ENCODE results near the gene ENPP3. TPM values are rescaled to one million over a fixed set of nuclear protein-coding genes. Genes with fewer than 3 reads are reported as not detected.

Gene ENPP3
- polyA plus RNA-seq, 1 donor from 2014 or later = 0.50 TPM

GRCh38 chr6:131775886-131776285, 138.8 kb downstream of the ENPP3 start:
- Histone ChIP-seq H2AFZ (ENCODE audit: low read depth, low read length) (no peak overlapping the region), H3K4me3 (ENCODE audit: low read length) (no peak overlapping the region), H4K20me1 (ENCODE audit: insufficient read depth) (no peaks in the 10 kb centered on the region), H3K4me2 (ENCODE audit: low read length) (no peak overlapping the region), H3K36me3 (ENCODE audit: insufficient read depth, low read length) (no peaks in the 10 kb centered on the region), H3K27me3 (ENCODE audit: insufficient read depth, low read depth, low read length) (no peaks in the 10 kb centered on the region), H3K9me2 (ENCODE audit: insufficient read depth, low read length) (no peaks in the 10 kb centered on the region), H3K79me2 (replicated peaks; ENCODE audit: insufficient read depth, low read length) (no peaks in the 10 kb centered on the region), H3K27ac (ENCODE audit: low read length) (no peak overlapping the region), H3K9ac (ENCODE audit: low read length) (no peak overlapping the region), H3F3A (ENCODE audit: insufficient read depth, low read length, poor library complexity, severe bottlenecking) (no peaks in the 10 kb centered on the region), H3K9me3 (ENCODE audit: low read length) (no peaks in the 10 kb centered on the region)
- TF ChIP-seq EZH2 (IDR thresholded peaks at IDR 0.05; ENCODE audit: borderline replicate concordance, insufficient read depth, low read length, poor library complexity, severe bottlenecking) = no peak
- TF ChIP-seq EP300 (conservative IDR thresholded peaks at IDR 0.05; ENCODE audit: poor library complexity, severe bottlenecking) = no peak
- TF ChIP-seq RAD21 (conservative IDR thresholded peaks at IDR 0.05) = no peak
- no peak for TF ChIP-seq REST (IDR thresholded peaks at IDR 0.05; ENCODE audit: borderline replicate concordance)
- TF ChIP-seq SMC3 (conservative IDR thresholded peaks at IDR 0.05; ENCODE audit: poor library complexity) = no peak
- no peak for TF ChIP-seq CTCF (IDR thresholded peaks at IDR 0.05; ENCODE audit: poor library complexity, severe bottlenecking)

GRCh38 chr6:131776985-131777384, 139.9 kb downstream of the ENPP3 start:
- Histone ChIP-seq H3K9me3 (ENCODE audit: low read length) (no peaks in the 10 kb centered on the region), H3K36me3 (ENCODE audit: insufficient read depth, low read length) (no peaks in the 10 kb centered on the region), H3K4me2 (ENCODE audit: low read length) (no peak overlapping the region), H3K9ac (ENCODE audit: low read length) (no peak overlapping the region), H4K20me1 (ENCODE audit: insufficient read depth) (no peaks in the 10 kb centered on the region), H3K79me2 (replicated peaks; ENCODE audit: insufficient read depth, low read length) (no peaks in the 10 kb centered on the region), H2AFZ (ENCODE audit: low read depth, low read length) (no peak overlapping the region), H3K9me2 (ENCODE audit: insufficient read depth, low read length) (no peaks in the 10 kb centered on the region), H3K27ac (ENCODE audit: low read length) (no peak overlapping the region), H3K27me3 (ENCODE audit: insufficient read depth, low read depth, low read length) (no peaks in the 10 kb centered on the region), H3F3A (ENCODE audit: insufficient read depth, low read length, poor library complexity, severe bottlenecking) (no peaks in the 10 kb centered on the region), H3K4me3 (ENCODE audit: low read length) (no peak overlapping the region)
- TF ChIP-seq REST (IDR thresholded peaks at IDR 0.05; ENCODE audit: borderline replicate concordance) = no peak
- no peak for TF ChIP-seq RAD21 (conservative IDR thresholded peaks at IDR 0.05)
- TF ChIP-seq CTCF (IDR thresholded peaks at IDR 0.05; ENCODE audit: poor library complexity, severe bottlenecking) = no peak
- no peak for TF ChIP-seq EP300 (conservative IDR thresholded peaks at IDR 0.05; ENCODE audit: poor library complexity, severe bottlenecking)
- no peak for TF ChIP-seq EZH2 (IDR thresholded peaks at IDR 0.05; ENCODE audit: borderline replicate concordance, insufficient read depth, low read length, poor library complexity, severe bottlenecking)
- no peak for TF ChIP-seq SMC3 (conservative IDR thresholded peaks at IDR 0.05; ENCODE audit: poor library complexity)
- TF ChIP-seq POLR2AphosphoS5 (IDR thresholded peaks at IDR 0.05) = no peak
- TF ChIP-seq TAF1 (IDR thresholded peaks at IDR 0.05; ENCODE audit: low read depth) = no peak
- TF ChIP-seq MXI1 (conservative IDR thresholded peaks at IDR 0.05; ENCODE audit: poor library complexity, severe bottlenecking) = no peak
